ENCODE measurements around the gene ZNF678.
"Not testable (repeated sequence)": the region's sequence is repeated elsewhere in the genome, so short reads cannot be mapped to it uniquely, and the experiment has no call there.

ZNF678 gene

GRCh38 chr1:227587968-227588367 is 24.6 kb downstream of the ZNF678 start:
- no peak overlapping the region for H3K27ac ChIP-seq
- H3K36me3 ChIP-seq, result no peaks in the 10 kb centered on the region
- no peak overlapping the region for H3K4me3 ChIP-seq (ENCODE audit: low read depth in 1 of 2, low read length in 1 of 2)
- H3K4me1 ChIP-seq (ENCODE audit: control insufficient read depth in 1 of 2, insufficient read depth in 1 of 2, low read depth in 1 of 2, low read length in 1 of 2), result no peaks in the 10 kb centered on the region
- peaks cover 22% of the 10 kb centered on the region for H3K9me3 ChIP-seq
- H3K27me3 ChIP-seq, result no peaks in the 10 kb centered on the region
- no peak for TF ChIP-seq CTCF (IDR thresholded peaks at IDR 0.05)

GRCh38 chr1:227588769-227589168 is 25.4 kb downstream of the ZNF678 start:
- H3K9me3 ChIP-seq, result peaks cover 19% of the 10 kb centered on the region
- H3K36me3 ChIP-seq; H3K27me3 ChIP-seq; H3K4me3 ChIP-seq (ENCODE audit: low read depth in 1 of 2, low read length in 1 of 2); H3K4me1 ChIP-seq (ENCODE audit: control insufficient read depth in 1 of 2, insufficient read depth in 1 of 2, low read depth in 1 of 2, low read length in 1 of 2); H3K27ac ChIP-seq: not testable (repeated sequence)

GRCh38 chr1:227589777-227590176 is 26.4 kb downstream of the ZNF678 start:
- H3K36me3 ChIP-seq; H3K4me3 ChIP-seq (ENCODE audit: low read depth in 1 of 2, low read length in 1 of 2); H3K4me1 ChIP-seq (ENCODE audit: control insufficient read depth in 1 of 2, insufficient read depth in 1 of 2, low read depth in 1 of 2, low read length in 1 of 2); H3K27ac ChIP-seq; H3K27me3 ChIP-seq: not testable (repeated sequence)
- peaks cover 12% of the 10 kb centered on the region for H3K9me3 ChIP-seq

GRCh38 chr1:227596222-227596621 is 32.9 kb downstream of the ZNF678 start:
- H3K36me3 ChIP-seq; H3K4me3 ChIP-seq (ENCODE audit: low read depth in 1 of 2, low read length in 1 of 2); H3K4me1 ChIP-seq (ENCODE audit: control insufficient read depth in 1 of 2, insufficient read depth in 1 of 2, low read depth in 1 of 2, low read length in 1 of 2); H3K27me3 ChIP-seq; H3K27ac ChIP-seq: not testable (repeated sequence)
- peaks cover 14% of the 10 kb centered on the region for H3K9me3 ChIP-seq

GRCh38 chr1:227603327-227603726 is 40.0 kb downstream of the ZNF678 start:
- Histone ChIP-seq H3K27ac (no peak overlapping the region), H3K27me3 (no peaks in the 10 kb centered on the region), H3K36me3 (no peaks in the 10 kb centered on the region), H3K4me1 (ENCODE audit: control insufficient read depth in 1 of 2, insufficient read depth in 1 of 2, low read depth in 1 of 2, low read length in 1 of 2) (no peaks in the 10 kb centered on the region), H3K4me3 (ENCODE audit: low read depth in 1 of 2, low read length in 1 of 2) (no peak overlapping the region), H3K9me3 (peaks cover 8% of the 10 kb centered on the region)
- no peak for TF ChIP-seq CTCF (IDR thresholded peaks at IDR 0.05)

- Histone ChIP-seq H3K4me3 (ENCODE audit: low read depth in 1 of 2, low read length in 1 of 2) (no peak overlapping the region), H3K27ac (no peak overlapping the region), H3K27me3 (no peaks in the 10 kb centered on the region), H3K36me3 (no peaks in the 10 kb centered on the region), H3K9me3 (peaks cover 10% of the 10 kb centered on the region), H3K4me1 (ENCODE audit: control insufficient read depth in 1 of 2, insufficient read depth in 1 of 2, low read depth in 1 of 2, low read length in 1 of 2) (no peaks in the 10 kb centered on the region)
- no peak for TF ChIP-seq CTCF (IDR thresholded peaks at IDR 0.05)
Observed at GRCh38 chr1:227604446-227604845, 41.1 kb downstream of the ZNF678 start.

GRCh38 chr1:227606271-227606670 is 42.9 kb downstream of the ZNF678 start:
- H3K27ac ChIP-seq; H3K4me3 ChIP-seq (ENCODE audit: low read depth in 1 of 2, low read length in 1 of 2); H3K4me1 ChIP-seq (ENCODE audit: control insufficient read depth in 1 of 2, insufficient read depth in 1 of 2, low read depth in 1 of 2, low read length in 1 of 2); H3K36me3 ChIP-seq; H3K27me3 ChIP-seq: not testable (repeated sequence)
- peaks cover 15% of the 10 kb centered on the region for H3K9me3 ChIP-seq

GRCh38 chr1:227607336-227607898 is 44.1 kb downstream of the ZNF678 start:
- H3K27me3 ChIP-seq, result no peaks in the 10 kb centered on the region
- no peak overlapping the region for H3K27ac ChIP-seq
- H3K9me3 ChIP-seq, result peaks cover 17% of the 10 kb centered on the region
- no peak overlapping the region for H3K4me3 ChIP-seq (ENCODE audit: low read depth in 1 of 2, low read length in 1 of 2)
- H3K36me3 ChIP-seq, result no peaks in the 10 kb centered on the region
- no peak for TF ChIP-seq CTCF (IDR thresholded peaks at IDR 0.05)
- no peaks in the 10 kb centered on the region for H3K4me1 ChIP-seq (ENCODE audit: control insufficient read depth in 1 of 2, insufficient read depth in 1 of 2, low read depth in 1 of 2, low read length in 1 of 2)
